Erythroblast (primary cell): Measurements from ENCODE around the gene AGO4.

Source experiments
- GATA1 ChIP-seq: IDR thresholded peaks from 2 replicates; pipeline ENCODE4 v1.6.1; 2011; ENCODE audit warnings: low read depth, mild to moderate bottlenecking, control low read depth, low read length, moderate library complexity
- POLR2A ChIP-seq: IDR thresholded peaks from 2 replicates; pipeline ENCODE4 v1.6.1; 2011; ENCODE audit warnings: mild to moderate bottlenecking, low read length

DNA sequence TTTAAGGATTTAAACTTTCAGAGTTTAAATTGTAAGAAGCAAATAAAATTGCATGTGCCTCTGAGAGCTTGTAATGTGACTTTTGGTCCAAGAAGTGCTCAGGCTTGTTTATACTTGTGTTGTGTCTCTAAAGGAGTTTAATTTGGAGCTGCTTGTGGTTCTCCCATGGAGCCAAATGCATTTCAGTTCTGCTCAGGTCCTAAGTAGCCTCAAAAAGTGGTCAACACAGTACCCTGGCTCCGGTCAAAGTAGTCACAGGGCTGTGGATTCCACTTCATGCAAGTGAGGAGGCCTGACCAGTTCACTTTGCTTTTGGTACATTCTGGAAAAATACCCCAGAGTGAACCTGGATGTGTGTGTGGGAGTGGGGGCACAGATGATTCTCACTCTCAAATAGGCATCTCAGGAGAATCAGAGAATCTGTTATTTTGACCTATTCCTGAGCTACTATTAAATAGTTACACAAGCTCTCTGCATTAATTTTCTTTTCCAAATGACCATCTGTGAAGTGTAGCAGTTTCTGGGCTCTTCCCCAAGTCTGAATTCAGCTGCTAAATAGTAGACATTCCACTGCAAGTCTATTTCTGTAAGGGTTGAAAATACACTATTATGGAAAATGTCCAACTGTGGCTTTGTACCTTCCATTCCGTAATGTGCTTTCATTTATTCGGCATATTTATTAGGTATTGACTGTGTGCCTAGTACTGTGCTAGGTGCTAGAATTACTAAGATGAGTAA lies 43.5 kb downstream of the AGO4 start:
- TF ChIP-seq POLR2A (no peak), GATA1 (no peak)
